Measurements from ENCODE around the gene NSDHL.

DNA sequence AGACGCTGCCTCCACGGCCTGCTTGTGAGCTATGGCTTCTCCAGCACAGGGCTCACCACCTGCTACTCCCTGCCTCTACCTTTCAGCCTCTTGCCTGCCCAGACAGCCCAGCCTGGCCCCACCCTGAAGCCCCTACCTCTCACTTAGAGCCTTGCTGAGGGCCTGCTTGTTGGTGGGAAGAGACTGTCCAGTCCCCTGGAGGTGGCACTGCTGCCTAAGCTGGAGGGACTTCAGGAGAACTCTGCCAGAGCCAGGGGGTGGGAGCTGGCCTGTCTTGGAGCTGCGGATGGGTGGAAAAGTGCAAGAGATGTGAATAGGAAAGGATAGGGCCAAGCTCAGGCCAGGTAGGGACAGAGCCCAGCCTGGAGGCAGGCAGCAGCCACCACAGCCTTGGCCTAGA is 64.3 kb downstream of the NSDHL start:
- TF ChIP-seq CTCF (IDR thresholded peaks at IDR 0.05 in 8 of 11, conservative IDR thresholded peaks at IDR 0.05 in 3 of 11) (no peak), POLR2AphosphoS5 (IDR thresholded peaks at IDR 0.05) (no peak), POLR2A (IDR thresholded peaks at IDR 0.05) (no peak)

All from spleen (tissue), 7 donors.